ENCODE measurements around the gene PTPN1.

DNA sequence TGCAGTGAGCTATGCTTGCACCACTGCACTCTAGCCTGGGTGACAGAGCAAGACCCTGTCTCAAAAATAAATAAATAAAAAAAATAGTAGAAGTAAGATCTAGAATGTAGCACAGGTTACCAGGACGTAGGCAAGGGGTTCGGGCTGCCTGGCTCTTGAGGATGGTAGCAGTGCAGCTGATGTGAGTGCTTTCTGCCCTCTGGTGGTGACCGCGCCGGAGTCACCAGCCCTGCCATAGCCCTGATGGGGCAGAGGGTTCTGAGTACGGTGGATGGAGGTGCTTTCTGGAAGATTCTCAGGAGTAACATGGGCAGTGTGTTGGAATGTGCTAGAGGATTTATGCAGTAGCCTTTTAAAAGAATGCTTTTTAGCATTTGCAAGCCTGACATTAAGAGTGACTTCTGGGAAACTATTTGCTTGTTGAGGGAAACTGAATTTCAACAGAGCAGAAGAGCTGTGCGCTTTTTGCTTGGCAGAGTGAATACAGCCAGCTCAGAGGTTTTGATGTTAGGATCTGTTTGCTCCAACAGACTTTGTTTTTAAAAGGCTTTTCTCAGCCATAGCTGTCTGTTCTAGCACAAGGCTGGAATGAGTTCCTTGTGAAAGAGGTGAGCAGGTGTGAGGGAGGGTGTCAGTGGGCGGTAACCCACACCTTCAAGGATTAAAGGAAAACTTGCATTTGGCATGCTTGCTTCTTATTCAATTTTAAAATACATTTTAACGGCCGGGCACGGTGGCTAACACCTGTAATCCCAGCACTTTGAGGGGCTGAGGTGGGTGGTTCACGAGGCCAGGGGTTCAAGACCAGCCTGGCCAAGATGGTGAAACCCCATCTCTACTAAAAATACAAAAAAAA is 65.9 kb downstream of the PTPN1 start:
- TF ChIP-seq CTCF (IDR thresholded peaks at IDR 0.05; ENCODE audit: low read length) (peak; percentile 76), EZH2 (IDR thresholded peaks at IDR 0.05; ENCODE audit: borderline replicate concordance, low read length) (no peak)
